Heart right ventricle (tissue), 16 donors: ENCODE measurements around the gene ATRN. TPM values are rescaled to one million over a fixed set of nuclear protein-coding genes. Genes with fewer than 3 reads are reported as not detected.

Experiments
- ATAC-seq, 8 donors: fragments of 200-7000 bp; cut with Tn5 transposase; one replicate each; pipeline ENCODE4 v1.9.1; 2020; ENCODE audit warnings: mild to moderate bottlenecking in 8 of 8, moderate library complexity in 8 of 8, moderate number of reproducible peaks in 1 of 8
- DNase-seq, 2 donors: peaks; one replicate each; pipeline ENCODE4 v3.0.0-alpha.2; 2020
- H3K27ac ChIP-seq, 10 donors: fragments of 200-600 bp; sonication (generic) in 2 of 10; one replicate each; pipeline versions ENCODE4 v1.5.0 to v1.8.0; 2020 to 2022; ENCODE audit warnings: mild to moderate bottlenecking in 3 of 10
- H3K27me3 ChIP-seq, 7 donors: fragments of 200-600 bp; one replicate each; pipeline ENCODE4 v1.8.0; 2021 to 2022; ENCODE audit warnings: mild to moderate bottlenecking in 2 of 7
- H3K36me3 ChIP-seq, 9 donors: fragments of 200-600 bp; sonication (generic) in 1 of 9; one replicate each; pipeline versions ENCODE4 v1.5.0 to v1.8.0; 2020 to 2022; ENCODE audit warnings: mild to moderate bottlenecking in 2 of 9
- H3K4me1 ChIP-seq, 9 donors: fragments of 200-600 bp; sonication (generic) in 1 of 9; one replicate each; pipeline versions ENCODE4 v1.5.0 to v1.8.0; 2020 to 2022; ENCODE audit warnings: mild to moderate bottlenecking in 4 of 9
- H3K4me3 ChIP-seq, 10 donors: fragments of 200-600 bp; sonication (generic) in 2 of 10; one replicate each; pipeline versions ENCODE4 v1.5.0 to v1.8.0; 2020 to 2022; ENCODE audit warnings: mild to moderate bottlenecking in 7 of 10, moderate library complexity in 2 of 10
- H3K9me3 ChIP-seq, 11 donors: fragments of 200-600 bp in 10 of 11; sonication (generic) in 2 of 11; one replicate each; pipeline versions ENCODE4 v1.5.0 to v1.8.0; 2013 to 2022; ENCODE audit warnings: mild to moderate bottlenecking in 2 of 11, control low read depth in 1 of 11, moderate library complexity in 1 of 11
- CTCF ChIP-seq, 9 donors: fragments of 200-600 bp; sonication (generic) in 2 of 9; IDR thresholded peaks; one replicate each; pipeline versions ENCODE4 v1.5.0 to v1.8.0; 2021 to 2022; ENCODE audit warnings: antibody characterized with exemption in 9 of 9, mild to moderate bottlenecking in 5 of 9, moderate library complexity in 1 of 9
- WGBS, 2 donors: extraction: QIAGEN DNeasy Blood & Tissue Kit; methylation state at CpG; one replicate each; pipeline ENCODE4 v1.1.7; 2013; ENCODE audit warnings: inconsistent platforms in 1 of 2; 5-methylcytosine and 5-hydroxymethylcytosine counted together
- intact Hi-C, 10 donors: fragments of 100-400 bp; cut with DNase I; formaldehyde crosslinking; loops; one replicate each; pipeline versions ENCODE4 v1.11.1 to v1.14.2; 2022
- polyA plus RNA-seq, 2 donors: library from polyadenylated mRNA; stranded (reverse); fragments of 200-250 nt; gene quantifications; one replicate each; pipeline ENCODE4 v1.2.3, GENCODE V29; 2013
- total RNA-seq, 10 donors: library from RNA; stranded (reverse); fragmentation: NEBNext Ultra II Directional in 3 of 10; extraction: Animal tissue kit (Norgen Biotek cat#: 25700) in 3 of 10; gene quantifications; one replicate each; pipeline versions ENCODE4 v1.2.1 to v1.2.4, GENCODE V29; 2021 to 2023
- donor health status: Arrhythmogenic right ventricular cardiomyopathy.
- donor health status: ischemic (EF 13 %, LVEDD 7.1; RV severe dilation, severe dysfunction).
- donor health status: healthy with polysubstance abuse.
- donor health status: DM: no; HTN: yes; CAD: no.
- donor health status: DM: no; HTN: no; CAD: no.
- donor health status: ischemic (EF 25% LVEDD 6.9; RV normal size, moderate dysfunction).
- donor health status: ischemic (EF 25% LVEDD 5.7; RV mildly dilated, moderate dysfunction).
- donor health status: healthy.
- donor health status: DM: yes; HTN: yes; CAD: no.
- donor health status: Ischemic cardiomyopathy.
- donor health status: ischemic (EF 35%, LVEDD 5.7; RV mildly dilated, moderate dysfunction).
- donor health status: nonischemic (EF 11% LVEDD 7.7; RV severe dilation, severe dysfunction).
- donor health status: DM: yes; HTN: yes; CAD: no.
- donor health status: PGD.
- donor health status: ischemic (EF 29% LVEDD 5.4; RV normal size, mild dysfunction).
- donor health status: nonischemic (EF 23%, LVEDD 6.1; RV moderate dilation, normal function).

The ATRN gene
- total and polyA plus RNA-seq, 12 donors: 4.6 to 44.0 (median 37.8) TPM

DNA sequence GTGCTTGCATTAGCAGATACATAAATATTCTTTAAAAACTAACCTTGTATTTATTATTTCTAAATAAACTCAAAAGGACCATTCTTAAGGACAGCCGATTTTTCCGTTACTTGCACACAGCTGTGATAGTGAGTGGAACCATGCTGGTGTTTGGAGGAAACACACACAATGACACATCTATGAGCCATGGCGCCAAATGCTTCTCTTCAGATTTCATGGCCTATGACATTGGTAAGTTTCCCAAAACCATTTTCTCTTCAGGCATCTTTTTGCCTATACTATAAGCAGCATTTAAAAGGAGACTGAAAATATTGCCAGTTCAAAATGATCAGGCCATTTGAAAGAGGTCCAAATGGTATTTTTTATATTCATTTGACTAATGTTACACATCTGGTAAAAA is 92.3 kb downstream of the ATRN start:
- DNase-seq: no peak
- no peak overlapping the region for H3K4me3 ChIP-seq
- TF ChIP-seq CTCF (IDR thresholded peaks at IDR 0.05): no peak
- H3K9me3 ChIP-seq: no peaks in the 10 kb centered on the region
- H3K27ac ChIP-seq: no peak overlapping the region
- H3K36me3 ChIP-seq: peaks cover 0 to 78% (median 5%) of the 10 kb centered on the region in 9 donors
- intact Hi-C loops: loop anchor here in 3 of 10 donors (5.0 to 10.0 kb wide), 3 partner anchors 144 to 152 kb away; partner anchors contain the start of gene SIGLEC1 (in 2 of the 3)
- H3K27me3 ChIP-seq: no peaks in the 10 kb centered on the region
- ATAC-seq: no peak
- WGBS, 2 donors: 89 to 93% methylated on average over 3 of the region's 3 CpGs
- peaks cover 0 to 28% (median 0%) of the 10 kb centered on the region in 9 donors for H3K4me1 ChIP-seq

GRCh38 chr20:3563548-3564177 is 92.8 kb downstream of the ATRN start:
- WGBS, 2 donors: 59 to 65% methylated on average over 4 of the region's 4 CpGs
- Histone ChIP-seq H3K27ac (no peak overlapping the region), H3K4me1 (peaks cover 0 to 23% (median 0%) of the 10 kb centered on the region in 9 donors), H3K27me3 (no peaks in the 10 kb centered on the region), H3K4me3 (no peak overlapping the region), H3K36me3 (peaks cover 0 to 78% (median 5%) of the 10 kb centered on the region in 9 donors), H3K9me3 (no peaks in the 10 kb centered on the region)
- peak in 1 of 8 donors; percentile 37 for ATAC-seq
- intact Hi-C loops: loop anchor here in 3 of 10 donors (5.0 to 10.0 kb wide), 3 partner anchors 144 to 151 kb away; partner anchors contain the start of gene SIGLEC1 (in 2 of the 3)
- peak; percentile 30 to 80 (median 67) for TF ChIP-seq CTCF (IDR thresholded peaks at IDR 0.05)
- no peak for DNase-seq

DNA sequence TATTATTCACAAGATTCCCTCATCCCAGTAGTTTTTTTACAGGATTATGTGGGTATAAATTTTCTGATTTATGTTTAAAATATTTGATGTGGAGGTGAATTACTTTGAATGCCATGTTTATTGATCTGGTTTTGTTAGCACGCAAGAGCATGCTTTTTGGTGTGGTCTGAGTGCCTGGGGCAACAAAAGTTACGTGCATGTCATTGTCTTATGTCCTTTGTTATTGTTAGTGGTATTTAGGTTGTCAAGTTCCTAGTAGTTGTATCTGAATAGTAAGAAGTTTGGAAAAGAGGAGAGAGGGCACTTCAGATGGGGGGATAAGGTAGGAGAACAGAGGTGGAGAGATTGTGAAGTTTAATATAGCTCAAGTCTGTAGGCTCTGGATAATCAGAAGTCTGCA is 95.0 kb downstream of the ATRN start:
- intact Hi-C loops: loop anchor here in 1 of 10 donors (10.0 kb wide), 1 partner anchor 149 kb away; the partner anchor contains the start of gene SIGLEC1
- Histone ChIP-seq H3K27me3 (no peaks in the 10 kb centered on the region), H3K27ac (no peak overlapping the region), H3K36me3 (peaks cover 0 to 80% (median 5%) of the 10 kb centered on the region in 9 donors), H3K4me3 (no peak overlapping the region), H3K9me3 (no peaks in the 10 kb centered on the region), H3K4me1 (peaks cover 0 to 5% (median 0%) of the 10 kb centered on the region in 9 donors)
- no peak for TF ChIP-seq CTCF (IDR thresholded peaks at IDR 0.05)
- 97 to 99% methylated on average over 2 of the region's 2 CpGs for WGBS, 2 donors
- no peak for DNase-seq
- ATAC-seq: no peak

DNA sequence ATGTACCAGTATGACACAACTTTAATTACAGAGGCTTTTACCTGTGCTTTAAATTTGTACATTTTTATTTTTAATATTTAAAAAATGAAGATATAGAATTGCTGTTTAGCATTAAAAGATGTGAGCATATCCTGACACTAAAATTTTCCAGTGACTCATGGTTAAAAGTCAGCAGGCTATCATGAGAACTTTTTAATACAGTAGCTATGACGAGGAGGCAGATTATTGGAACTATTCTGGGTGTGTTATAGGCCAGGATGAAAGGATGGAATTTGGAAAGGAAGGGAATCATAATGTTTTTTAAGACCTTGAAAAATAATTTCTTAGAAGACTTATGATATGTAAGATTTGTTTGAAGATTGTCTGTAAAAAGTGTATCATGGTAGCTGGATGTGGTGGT is 101.3 kb downstream of the ATRN start:
- TF ChIP-seq CTCF (IDR thresholded peaks at IDR 0.05): no peak
- no peak for DNase-seq
- ATAC-seq: no peak
- Histone ChIP-seq H3K9me3 (no peaks in the 10 kb centered on the region), H3K36me3 (peaks cover 0 to 67% (median 38%) of the 10 kb centered on the region in 9 donors), H3K4me1 (peaks cover 0 to 4% (median 0%) of the 10 kb centered on the region in 9 donors), H3K4me3 (no peak overlapping the region), H3K27ac (no peak overlapping the region), H3K27me3 (no peaks in the 10 kb centered on the region)
- intact Hi-C loops: no loop called here
- WGBS, 2 donors: 77 to 85% methylated on average over 1 of the region's 1 CpG
